HG03457 (cell line): ENCODE data around the gene DOK4.

Source experiments
- ATAC-seq: cut with Tn5 transposase; IDR thresholded peaks from one replicate; pipeline ENCODE4 v1.9.1; 2021; ENCODE audit warnings: moderate number of reproducible peaks; ENCODE audit not compliant: unreplicated experiment

The DOK4 gene

DNA sequence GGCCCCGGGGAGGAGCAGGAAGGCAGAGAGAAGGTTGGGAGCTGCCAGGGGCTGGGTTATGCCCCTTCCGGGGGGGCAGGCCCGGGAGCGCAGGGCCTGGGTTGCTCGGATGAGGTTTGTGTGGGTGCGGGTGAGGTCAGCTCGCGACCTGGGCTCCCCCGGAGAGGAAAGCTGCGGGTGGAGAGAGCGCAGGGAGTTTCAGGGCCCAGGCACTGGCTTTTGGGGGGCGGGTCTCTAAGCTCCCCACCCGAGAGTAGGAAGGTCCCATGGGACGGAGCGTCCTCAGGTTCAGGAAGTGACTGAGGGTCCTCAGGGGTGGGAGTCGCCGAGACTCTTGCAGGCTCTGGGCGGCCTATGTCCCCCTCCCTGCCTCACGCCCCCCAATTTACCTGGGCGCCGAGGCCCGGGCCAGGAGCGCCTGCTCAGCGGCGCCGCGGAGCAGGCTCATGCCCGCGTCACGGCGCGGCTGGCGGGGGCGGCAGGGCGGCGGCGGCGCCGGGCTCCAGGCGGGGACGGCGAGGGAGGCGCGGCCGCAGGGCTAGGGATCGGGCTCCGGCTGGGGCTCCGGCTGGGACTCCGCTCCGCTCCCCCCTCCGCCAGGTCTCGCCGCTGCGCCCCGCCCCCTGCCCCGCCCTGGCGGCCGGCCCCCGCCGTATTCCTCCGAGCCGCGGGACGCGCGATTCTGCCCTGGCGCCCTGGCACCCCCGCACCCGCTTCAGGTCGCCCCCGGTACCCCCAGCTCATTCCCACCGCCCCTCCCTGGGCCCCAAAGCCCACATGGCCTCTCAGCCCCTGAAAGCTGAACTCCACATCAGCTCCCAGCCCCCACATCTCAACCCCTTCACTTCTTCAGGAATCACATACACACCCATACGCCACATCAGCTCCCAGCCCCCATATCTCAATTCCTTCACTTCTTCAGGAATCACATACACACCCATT, at the start of gene DOK4:
Gene DOK4, minus strand, starts transcription at position 578 of the 942 bp plus-strand sequence. CDS start 6,986 bp downstream, outside the sequence.
- peak; percentile 80 for ATAC-seq

DNA sequence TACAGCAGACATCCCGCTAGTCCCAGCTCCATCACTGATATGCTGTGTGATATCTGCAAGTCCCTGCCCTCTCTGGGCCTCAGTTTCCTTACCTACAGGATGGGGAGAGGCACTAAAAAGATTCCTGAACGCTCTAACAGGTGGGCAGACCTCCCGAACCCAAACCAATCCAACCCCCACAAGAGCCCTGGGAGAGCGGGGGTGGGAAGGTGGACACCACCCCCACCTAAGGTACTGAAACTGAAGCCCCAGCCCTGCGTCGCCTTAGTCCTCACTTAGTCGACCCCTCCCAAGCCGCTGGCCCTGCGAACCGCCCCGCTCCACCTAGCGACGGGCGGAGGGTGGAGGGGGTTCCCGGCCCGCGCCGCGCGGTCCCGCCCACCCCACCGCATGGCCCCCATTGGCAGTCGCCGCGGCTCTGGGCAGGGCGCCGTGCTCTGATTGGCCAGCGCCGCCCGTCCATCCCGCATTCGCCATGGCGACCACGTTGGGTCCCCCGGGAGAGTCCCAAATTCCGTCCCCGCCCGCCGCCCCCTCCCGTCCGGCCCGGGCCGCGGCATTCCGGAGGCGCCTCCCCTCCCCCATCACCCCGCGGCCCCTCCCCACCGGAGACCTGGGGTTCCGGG, 49.5 kb upstream of the DOK4 start:
- peak; percentile 38 for ATAC-seq

- ATAC-seq, result no peak
These were observed 48.8 kb upstream of the DOK4 start for GRCh38 chr16:57534881-57535658.

DNA sequence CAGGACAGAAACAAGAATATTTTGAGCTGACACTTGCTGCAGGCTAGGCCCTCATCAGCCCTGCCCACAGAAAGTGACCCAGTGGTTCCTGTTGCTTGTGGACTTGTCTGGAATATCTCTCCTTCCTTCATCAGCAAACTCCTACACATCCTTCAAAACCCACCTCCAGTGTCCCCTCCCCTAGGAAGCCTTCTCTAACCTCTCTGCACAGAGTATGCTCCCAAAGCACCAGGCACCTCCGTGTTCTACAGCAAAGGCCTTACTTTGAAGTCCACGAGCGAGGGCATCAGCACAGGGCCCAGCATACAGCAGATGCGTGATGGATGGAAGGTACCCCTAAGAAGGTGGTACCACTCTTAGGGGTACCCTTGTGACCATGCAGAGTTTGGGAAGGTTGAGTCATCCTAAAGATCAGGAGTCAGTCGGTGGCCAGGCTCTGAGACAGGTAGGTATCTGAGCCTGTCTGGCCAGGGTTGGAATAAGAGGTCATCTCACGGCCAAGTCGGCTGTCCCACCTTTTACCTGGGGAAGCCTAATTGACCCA, 48.1 kb upstream of the DOK4 start:
- no peak for ATAC-seq

GRCh38 chr16:57533431-57534336, 47.4 kb upstream of the DOK4 start:
- ATAC-seq, result no peak

- no peak for ATAC-seq
These were observed 46.0 kb upstream of the DOK4 start for GRCh38 chr16:57532266-57532625.

DNA sequence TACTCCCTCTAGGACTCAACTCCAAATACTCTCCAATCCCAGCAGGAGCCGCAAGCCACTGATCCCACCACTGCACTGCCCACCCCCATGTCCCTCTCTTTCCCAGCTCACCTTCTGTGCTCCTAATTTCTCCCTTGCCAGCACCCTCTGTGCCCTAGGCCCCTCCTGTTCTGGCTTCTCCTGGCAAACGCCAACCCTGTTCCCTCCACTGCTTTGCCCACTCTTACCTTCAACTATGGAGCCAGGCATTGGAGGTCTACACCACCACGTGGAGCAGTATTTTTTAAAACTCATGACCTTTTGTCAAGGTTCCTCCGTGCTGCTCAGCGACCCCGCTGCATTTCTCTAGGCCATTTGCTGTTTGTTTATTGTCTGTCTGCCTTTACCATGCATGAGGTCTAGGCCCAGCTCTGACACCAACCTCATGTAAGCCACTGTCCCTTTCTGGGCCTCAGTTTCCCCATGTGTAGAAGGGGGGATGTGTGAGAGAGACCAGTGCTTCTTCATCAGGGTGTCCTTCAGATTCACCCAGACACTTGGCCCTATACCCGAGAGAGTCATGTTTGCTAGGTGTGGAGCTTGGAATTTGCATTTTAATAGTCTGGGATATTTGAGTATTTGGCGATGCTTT, 45.5 kb upstream of the DOK4 start:
- no peak for ATAC-seq

DNA sequence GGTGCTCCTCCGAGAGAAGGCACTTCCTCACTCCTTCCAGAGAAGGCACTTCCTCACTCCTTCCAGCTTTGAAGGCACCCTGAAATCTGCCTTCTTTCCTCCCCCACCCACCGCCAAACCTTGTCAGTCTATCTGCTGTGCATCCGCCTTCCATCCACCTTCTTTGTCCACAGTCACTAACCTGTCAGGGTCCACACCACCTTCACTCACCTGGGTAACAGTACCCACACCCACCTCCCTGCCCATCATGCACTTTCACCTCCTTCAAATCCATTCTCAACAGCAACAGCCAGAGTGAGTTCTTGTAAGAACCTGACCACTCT, 44.9 kb upstream of the DOK4 start:
- ATAC-seq, result no peak

- ATAC-seq, result no peak
These were observed 44.4 kb upstream of the DOK4 start for GRCh38 chr16:57530522-57531252.

- no peak for ATAC-seq
These were observed 43.8 kb upstream of the DOK4 start for GRCh38 chr16:57530104-57530521.

DNA sequence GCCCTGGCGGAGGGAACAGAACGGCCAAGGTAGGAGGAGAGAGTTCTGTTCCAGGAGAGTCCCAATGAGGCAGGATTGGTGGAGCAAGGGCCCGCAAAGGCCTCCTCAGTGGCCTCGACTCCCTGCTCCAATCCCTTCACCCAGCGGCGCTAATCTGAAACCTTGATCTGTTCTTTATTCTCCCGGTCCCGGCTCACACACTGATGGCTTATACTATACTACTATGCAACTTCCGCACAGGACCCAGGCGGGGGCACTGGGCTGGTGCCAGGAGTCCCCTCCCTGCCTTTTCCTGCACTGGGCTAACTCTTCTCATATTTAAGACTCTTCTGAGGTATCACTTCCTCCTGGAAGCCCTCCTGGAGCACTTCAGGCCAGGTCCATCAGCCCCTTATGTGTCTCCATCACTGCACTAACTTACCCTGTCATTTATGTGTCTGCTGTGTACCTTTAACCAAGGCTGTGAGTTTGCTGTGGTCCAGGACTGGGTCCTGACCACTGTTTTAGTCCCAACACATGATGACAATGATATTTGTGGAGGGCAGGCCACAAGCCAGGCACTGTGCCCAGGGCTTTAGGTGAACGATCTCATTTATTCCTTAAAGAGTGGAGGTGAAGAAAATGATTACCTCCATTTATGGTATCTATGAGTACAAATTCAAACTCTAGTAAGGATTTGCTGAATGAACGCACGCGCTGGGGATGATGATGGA, 43.3 kb upstream of the DOK4 start:
- no peak for ATAC-seq

DNA sequence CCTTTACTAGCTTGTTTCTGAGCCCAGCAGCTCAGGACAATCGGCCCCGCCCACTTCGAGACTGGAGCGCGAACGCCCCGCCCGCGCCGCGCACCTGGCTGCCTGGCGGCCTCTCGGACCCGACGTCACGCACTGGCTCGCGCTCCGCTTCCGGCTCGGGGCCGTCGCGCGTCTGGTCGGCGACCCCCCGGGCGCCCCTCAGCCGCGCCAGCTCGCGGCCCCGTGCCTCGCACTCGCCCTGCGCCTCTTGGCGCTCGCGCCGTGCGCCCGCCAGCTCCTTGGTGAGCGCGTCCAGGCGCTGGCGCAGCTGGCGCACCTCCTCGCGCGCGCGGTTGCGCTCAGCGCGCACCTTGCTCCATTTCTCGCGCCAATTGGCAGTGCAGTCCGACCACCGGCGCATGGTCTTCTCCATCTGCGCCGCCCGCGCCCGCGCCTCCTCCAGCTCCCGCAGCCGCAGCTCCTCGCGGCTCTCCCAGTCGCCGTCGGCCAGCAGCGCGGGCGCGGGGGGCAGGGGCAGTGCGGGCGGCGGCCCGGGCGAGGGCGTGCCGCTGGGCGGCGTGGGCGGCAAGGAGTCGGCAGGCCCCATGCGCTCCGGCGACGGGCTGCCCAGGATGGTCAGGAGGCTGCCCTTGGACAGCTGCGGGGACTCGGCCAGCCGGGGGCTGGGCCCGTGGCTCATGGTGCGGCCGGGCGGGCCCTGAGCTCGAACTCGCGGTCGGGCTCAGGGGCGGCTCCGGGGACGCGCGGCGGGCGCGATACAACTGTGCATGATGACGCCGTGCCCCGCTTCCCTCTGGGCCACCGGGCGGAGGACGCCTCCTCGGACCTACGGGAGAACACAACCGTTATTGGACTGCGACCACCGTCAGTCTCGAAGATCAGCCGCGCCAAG, 42.5 kb upstream of the DOK4 start:
- ATAC-seq, result no peak

GRCh38 chr16:57527610-57528360, 41.5 kb upstream of the DOK4 start:
- ATAC-seq, result no peak

DNA sequence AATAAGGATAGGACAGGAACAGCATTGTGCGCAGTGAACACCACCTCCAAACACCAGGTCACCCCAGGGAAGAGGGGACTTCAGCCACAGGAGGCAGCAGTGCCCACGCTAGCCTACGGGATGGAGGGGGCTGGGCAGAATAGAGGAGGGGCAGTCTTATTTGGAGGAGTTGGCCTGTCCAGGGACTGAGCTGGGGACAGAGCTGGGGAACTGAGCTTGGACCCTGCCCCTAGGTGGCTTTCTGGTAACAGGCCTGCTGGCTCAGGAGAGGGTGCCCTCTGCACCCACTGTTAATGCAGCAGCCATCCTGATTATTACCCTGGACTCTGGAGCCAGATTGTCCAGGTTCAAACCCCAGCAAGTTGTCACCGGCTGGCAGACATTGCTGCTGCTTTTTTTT, 40.7 kb upstream of the DOK4 start:
- no peak for ATAC-seq

DNA sequence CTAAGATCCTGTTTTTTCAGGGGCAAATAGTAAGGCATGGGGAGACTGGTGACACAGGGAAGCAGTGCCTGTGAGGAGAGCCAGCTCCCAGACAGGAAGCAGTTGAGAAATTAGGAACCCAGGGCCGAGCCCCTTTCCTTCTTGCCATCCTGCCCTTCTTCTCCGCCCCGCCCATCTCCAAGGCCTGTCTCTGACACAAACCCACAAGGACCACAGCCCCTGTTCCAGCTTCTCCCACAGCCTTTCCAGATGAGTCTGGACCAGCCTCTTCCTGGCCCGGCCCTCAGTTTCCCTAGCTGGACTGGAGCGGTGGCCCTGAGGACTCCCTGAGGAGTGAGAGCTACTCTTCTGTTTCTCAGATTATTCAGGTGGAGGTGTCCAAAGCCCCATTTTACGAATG, 40.2 kb upstream of the DOK4 start:
- no peak for ATAC-seq

DNA sequence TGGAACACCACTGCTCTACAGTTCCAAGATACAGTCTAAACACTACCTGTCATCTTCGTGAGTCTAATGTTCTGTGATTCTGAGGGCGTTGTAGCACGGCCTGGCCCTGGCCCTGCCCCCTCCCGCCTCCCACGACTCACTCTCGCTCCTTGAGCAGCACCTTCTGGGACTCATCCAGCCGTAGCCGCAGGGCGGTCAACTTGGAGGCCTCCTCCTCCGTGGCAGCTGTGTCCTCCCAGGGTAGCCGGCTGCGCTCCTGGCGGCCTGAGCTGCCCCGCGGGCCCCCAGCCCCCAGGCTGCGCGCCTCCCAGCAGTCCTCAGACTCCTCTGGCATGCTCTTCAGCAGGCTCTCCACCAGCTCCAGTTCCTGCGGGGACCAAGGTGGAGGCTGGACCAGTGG, 39.5 kb upstream of the DOK4 start:
- ATAC-seq, result no peak

DNA sequence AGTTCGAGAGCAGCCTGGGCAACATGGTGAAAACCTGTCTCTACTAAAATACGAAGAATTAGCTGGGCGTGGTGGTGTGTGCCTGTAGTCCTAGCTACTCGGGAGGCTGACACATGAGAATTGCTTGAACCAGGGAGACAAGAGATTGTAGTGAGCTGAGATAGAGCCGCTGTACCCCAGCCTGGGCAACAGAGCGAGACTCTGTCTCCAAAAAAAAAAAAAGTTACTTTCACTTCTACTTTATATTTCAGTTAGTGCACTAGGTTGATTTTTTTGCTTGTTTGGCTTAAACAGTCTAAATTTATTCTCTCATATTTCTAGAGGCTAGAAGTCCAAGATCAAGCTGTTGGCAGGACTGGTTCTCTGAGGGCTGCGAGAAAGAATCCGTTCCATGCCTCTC, 36.7 kb upstream of the DOK4 start:
- no peak for ATAC-seq
